ENCODE measurements around the gene MROH7.

The MROH7 gene

DNA sequence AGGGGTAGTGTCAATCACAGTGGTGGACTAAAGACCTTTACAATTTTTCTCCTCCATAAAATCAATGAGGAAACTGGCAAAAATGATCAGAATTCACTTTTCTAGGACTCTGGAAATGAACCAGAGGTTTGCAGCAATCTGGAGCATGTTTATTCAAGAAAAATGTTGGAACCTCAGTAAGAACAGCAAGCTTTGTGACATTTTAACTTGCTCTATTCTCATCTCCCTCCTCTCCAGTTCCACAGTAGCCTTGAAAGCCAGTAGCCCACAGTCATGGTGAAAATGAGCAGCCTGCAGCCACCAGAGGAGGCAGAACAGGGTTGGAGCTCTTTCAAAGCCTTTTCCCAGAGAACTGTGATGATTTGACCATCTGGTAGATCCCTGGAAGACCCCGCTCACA lies 83.2 kb downstream of the MROH7 start:
- Histone ChIP-seq H3K4me1 (ENCODE audit: insufficient read depth, low read length) (no peaks in the 10 kb centered on the region), H3K9me3 (ENCODE audit: insufficient read depth, low read depth, low read length) (peaks cover 4% of the 10 kb centered on the region; the same call in 1 of the 2 replicates), H3K27me3 (ENCODE audit: insufficient read depth, low read length) (no peaks in the 10 kb centered on the region), H3K4me3 (ENCODE audit: low read length) (no peak overlapping the region), H3K9ac (ENCODE audit: low read depth, low read length) (no peak overlapping the region), H3K27ac (ENCODE audit: low read length) (no peak overlapping the region), H3K36me3 (ENCODE audit: insufficient read depth, low read depth, low read length) (peaks cover 93% of the 10 kb centered on the region)

DNA sequence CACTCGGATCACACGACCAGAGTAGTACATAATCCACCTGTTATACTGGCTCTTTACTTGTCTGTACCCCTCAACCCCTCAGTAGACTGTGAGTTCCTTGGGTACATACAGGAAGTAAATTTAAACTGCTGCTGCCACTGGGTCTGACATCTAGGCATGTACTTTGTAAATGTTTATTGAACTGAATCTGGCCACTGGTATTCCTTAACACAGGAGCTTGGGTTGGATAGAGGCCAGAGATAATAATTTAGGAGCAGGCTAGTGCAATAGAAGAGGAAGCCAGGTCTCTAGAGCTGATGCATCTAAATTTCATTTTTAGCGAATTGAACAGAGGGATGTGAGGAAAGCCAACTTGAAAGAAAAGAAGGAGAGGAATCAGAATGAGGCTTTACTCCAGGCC lies 86.4 kb downstream of the MROH7 start:
- Histone ChIP-seq H3K27ac (ENCODE audit: low read length) (no peak overlapping the region), H3K4me3 (ENCODE audit: low read length) (no peak overlapping the region), H3K9ac (ENCODE audit: low read depth, low read length) (no peak overlapping the region), H3K4me1 (ENCODE audit: insufficient read depth, low read length) (no peaks in the 10 kb centered on the region), H3K27me3 (ENCODE audit: insufficient read depth, low read length) (no peaks in the 10 kb centered on the region), H3K36me3 (ENCODE audit: insufficient read depth, low read depth, low read length) (peaks cover 94% of the 10 kb centered on the region), H3K9me3 (ENCODE audit: insufficient read depth, low read depth, low read length) (peaks cover 4% of the 10 kb centered on the region; the same call in 1 of the 2 replicates)

DNA sequence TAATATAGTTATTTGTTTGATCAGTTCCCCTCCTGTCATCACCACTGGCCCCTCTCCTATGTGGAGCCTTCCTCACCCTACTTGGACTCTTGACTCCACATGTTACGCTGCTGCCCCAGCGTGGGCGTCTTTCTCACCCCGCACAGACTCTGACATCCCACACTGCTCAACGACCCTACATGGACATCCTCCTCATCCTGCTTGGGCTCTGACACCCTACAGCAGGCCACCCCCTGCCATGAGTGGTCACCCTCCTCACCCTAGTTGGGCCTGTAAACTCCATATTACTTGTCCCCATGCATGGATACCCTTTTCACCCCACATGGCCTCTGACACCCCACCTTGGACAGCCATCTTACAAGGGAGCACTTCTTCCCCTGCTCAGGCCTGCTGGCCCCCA lies 95.1 kb downstream of the MROH7 start:
- peaks cover 84% of the 10 kb centered on the region for H3K36me3 ChIP-seq (ENCODE audit: insufficient read depth, low read depth, low read length)
- H3K9me3 ChIP-seq (ENCODE audit: insufficient read depth, low read depth, low read length): no peaks in the 10 kb centered on the region
- no peak overlapping the region for H3K27ac ChIP-seq (ENCODE audit: low read length)
- no peak overlapping the region for H3K4me3 ChIP-seq (ENCODE audit: low read length)
- H3K4me1 ChIP-seq (ENCODE audit: insufficient read depth, low read length): no peaks in the 10 kb centered on the region
- no peaks in the 10 kb centered on the region for H3K27me3 ChIP-seq (ENCODE audit: insufficient read depth, low read length)
- H3K9ac ChIP-seq (ENCODE audit: low read depth, low read length): no peak overlapping the region

DNA sequence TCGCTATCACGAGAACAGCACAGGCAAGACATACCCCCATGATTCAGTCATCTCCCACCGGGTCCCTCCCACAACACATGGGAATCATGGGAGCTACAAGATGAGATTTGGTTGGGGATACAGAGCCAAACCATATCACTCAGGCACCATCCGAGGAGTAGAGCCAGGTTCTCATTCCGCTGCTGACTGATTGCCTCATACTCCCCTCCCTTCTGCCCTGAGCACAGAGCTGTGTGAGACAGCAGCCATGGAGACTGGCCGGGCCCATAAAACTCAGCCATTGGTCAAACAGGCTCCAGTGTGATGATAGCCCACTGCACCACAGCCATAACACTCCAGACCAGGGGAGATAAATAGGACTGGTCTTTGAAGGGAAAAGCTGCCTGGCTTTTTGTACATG lies 96.7 kb downstream of the MROH7 start:
- Histone ChIP-seq H3K4me1 (ENCODE audit: insufficient read depth, low read length) (no peaks in the 10 kb centered on the region), H3K27me3 (ENCODE audit: insufficient read depth, low read length) (no peaks in the 10 kb centered on the region), H3K27ac (ENCODE audit: low read length) (no peak overlapping the region), H3K9me3 (ENCODE audit: insufficient read depth, low read depth, low read length) (no peaks in the 10 kb centered on the region), H3K9ac (ENCODE audit: low read depth, low read length) (no peak overlapping the region), H3K4me3 (ENCODE audit: low read length) (no peak overlapping the region), H3K36me3 (ENCODE audit: insufficient read depth, low read depth, low read length) (peaks cover 85% of the 10 kb centered on the region)

DNA sequence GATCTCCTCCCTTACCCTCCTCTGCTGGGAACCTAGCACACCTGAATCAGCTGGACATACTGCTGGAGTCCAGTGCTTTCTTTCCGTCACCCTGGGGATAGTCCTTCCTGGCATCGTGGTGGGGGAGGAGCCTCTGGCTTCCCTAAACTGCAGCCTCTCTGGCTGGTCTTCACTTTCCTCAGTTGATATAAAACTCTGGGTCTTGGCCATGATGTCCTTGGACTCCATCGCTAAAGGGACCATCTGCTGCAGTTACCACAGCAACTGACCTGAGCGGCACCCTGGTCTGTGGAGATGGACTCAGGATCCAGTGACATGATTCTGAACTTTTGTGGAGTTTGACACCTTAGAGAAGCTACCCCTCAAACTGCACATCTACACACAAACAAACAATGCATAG lies 99.9 kb downstream of the MROH7 start:
- no peak overlapping the region for H3K9ac ChIP-seq (ENCODE audit: low read depth, low read length)
- H3K27ac ChIP-seq (ENCODE audit: low read length): no peak overlapping the region
- no peaks in the 10 kb centered on the region for H3K27me3 ChIP-seq (ENCODE audit: insufficient read depth, low read length)
- peaks cover 57% of the 10 kb centered on the region for H3K36me3 ChIP-seq (ENCODE audit: insufficient read depth, low read depth, low read length)
- no peaks in the 10 kb centered on the region for H3K4me1 ChIP-seq (ENCODE audit: insufficient read depth, low read length)
- no peaks in the 10 kb centered on the region for H3K9me3 ChIP-seq (ENCODE audit: insufficient read depth, low read depth, low read length)
- H3K4me3 ChIP-seq (ENCODE audit: low read length): no peak overlapping the region

DNA sequence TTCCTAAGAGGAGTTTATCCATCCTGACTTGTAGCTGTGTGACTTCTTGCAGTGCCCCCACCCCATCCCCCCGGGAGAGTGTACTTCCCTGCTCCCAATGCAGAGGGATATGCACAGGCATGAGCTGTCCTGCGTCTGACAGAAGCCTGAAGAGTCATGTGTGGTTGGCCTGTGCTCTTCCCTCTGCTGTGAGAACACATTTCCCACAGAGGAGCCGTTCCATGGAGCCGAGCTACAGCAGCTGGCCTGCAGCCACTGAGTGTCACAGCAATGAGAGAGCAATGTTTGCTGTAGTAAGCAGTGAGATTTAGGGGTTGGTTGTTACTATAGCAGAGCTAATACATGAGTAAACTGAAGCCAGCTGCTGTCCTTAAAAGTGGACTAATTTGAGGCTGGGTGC lies 100.7 kb downstream of the MROH7 start:
- no peak overlapping the region for H3K27ac ChIP-seq (ENCODE audit: low read length)
- no peaks in the 10 kb centered on the region for H3K4me1 ChIP-seq (ENCODE audit: insufficient read depth, low read length)
- no peak overlapping the region for H3K4me3 ChIP-seq (ENCODE audit: low read length)
- H3K27me3 ChIP-seq (ENCODE audit: insufficient read depth, low read length): no peaks in the 10 kb centered on the region
- no peak overlapping the region for H3K9ac ChIP-seq (ENCODE audit: low read depth, low read length)
- no peaks in the 10 kb centered on the region for H3K9me3 ChIP-seq (ENCODE audit: insufficient read depth, low read depth, low read length)
- peaks cover 49% of the 10 kb centered on the region for H3K36me3 ChIP-seq (ENCODE audit: insufficient read depth, low read depth, low read length)

DNA sequence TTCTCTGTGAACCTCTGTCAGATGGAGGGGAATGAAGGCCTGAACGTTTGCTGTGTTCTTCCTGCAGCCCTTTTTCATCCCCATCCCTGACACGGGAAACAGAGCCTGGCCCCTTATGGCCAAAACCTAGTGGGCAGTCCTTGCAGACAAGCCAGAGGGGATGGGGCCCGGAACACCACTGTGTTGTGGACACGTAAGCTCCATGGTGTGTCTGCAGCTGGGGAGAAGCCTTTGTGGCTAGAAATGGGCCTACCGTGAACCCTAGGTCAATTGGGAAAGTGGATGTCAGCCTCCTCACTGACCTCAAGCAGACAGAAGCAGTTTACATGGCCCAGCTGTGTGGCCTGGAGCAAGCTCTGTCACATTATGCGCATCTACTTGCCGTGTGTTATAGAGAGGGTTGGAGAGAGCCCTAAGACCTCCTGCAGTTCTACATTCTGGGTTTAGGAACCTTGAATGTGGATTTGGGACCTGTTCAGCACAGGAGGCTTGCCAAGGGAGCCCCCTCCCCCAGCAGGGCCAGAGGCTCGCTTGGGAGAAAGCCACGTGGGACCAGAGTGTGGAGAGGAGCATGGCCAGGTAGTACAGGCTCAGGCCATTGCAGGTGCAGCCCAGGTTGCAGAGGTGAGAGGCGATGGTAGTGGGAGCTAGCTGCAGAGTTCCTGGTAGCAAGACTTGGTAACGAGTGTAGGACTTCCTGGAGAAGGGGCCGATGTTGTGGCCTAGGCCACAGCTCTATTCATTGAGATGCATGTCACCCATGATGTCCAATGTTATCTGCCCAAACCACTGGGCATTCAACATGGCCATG lies 102.0 kb downstream of the MROH7 start:
- Histone ChIP-seq H3K36me3 (ENCODE audit: insufficient read depth, low read depth, low read length) (peaks cover 38% of the 10 kb centered on the region), H3K27me3 (ENCODE audit: insufficient read depth, low read length) (no peaks in the 10 kb centered on the region), H3K9me3 (ENCODE audit: insufficient read depth, low read depth, low read length) (no peaks in the 10 kb centered on the region), H3K4me3 (ENCODE audit: low read length) (no peak overlapping the region), H3K4me1 (ENCODE audit: insufficient read depth, low read length) (no peaks in the 10 kb centered on the region), H3K9ac (ENCODE audit: low read depth, low read length) (no peak overlapping the region), H3K27ac (ENCODE audit: low read length) (no peak overlapping the region)

DNA sequence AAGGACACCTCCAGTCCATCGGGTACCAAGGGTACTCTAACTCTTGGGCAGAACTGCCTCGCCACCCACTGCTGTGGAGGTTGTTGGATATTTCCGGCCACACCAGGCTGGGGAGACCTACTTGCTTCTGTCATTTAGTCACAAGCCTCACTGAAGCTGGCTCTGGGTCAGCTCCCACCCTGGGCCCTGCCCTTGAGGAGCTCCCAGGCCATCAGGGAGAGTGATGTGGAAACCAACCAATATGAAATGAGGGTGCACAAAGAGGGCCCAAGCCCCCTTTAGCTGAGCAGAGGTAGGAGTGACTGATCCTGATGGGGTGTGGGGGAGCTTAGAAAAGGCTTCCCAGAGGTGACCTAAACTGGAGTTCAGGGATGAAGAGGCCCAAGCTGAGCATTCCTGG lies 103.1 kb downstream of the MROH7 start:
- no peaks in the 10 kb centered on the region for H3K27me3 ChIP-seq (ENCODE audit: insufficient read depth, low read length)
- no peaks in the 10 kb centered on the region for H3K4me1 ChIP-seq (ENCODE audit: insufficient read depth, low read length)
- peaks cover 31% of the 10 kb centered on the region for H3K36me3 ChIP-seq (ENCODE audit: insufficient read depth, low read depth, low read length)
- H3K27ac ChIP-seq (ENCODE audit: low read length): no peak overlapping the region
- no peaks in the 10 kb centered on the region for H3K9me3 ChIP-seq (ENCODE audit: insufficient read depth, low read depth, low read length)
- no peak overlapping the region for H3K9ac ChIP-seq (ENCODE audit: low read depth, low read length)
- H3K4me3 ChIP-seq (ENCODE audit: low read length): no peak overlapping the region

DNA sequence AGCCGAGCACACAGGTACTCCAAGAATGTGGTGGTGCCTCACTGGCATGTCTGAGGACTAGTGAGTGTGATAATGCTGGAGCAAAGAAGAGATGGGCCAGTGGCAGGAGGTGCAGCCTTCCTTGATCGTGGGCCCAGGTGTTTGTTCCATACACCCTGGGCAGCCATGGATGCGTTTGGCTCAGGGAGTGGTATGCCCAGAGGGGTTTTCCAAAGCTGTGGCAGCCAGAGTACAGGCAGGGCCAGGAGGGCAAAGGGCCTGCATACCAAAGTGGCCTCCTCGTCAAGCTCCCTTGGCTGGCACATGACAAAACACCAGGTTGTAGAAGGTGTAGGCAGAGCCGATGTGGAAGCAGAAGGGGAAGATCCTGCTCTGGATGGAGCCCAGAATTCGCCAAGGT lies 103.7 kb downstream of the MROH7 start:
- H3K27ac ChIP-seq (ENCODE audit: low read length): no peak overlapping the region
- no peak overlapping the region for H3K4me3 ChIP-seq (ENCODE audit: low read length)
- no peaks in the 10 kb centered on the region for H3K27me3 ChIP-seq (ENCODE audit: insufficient read depth, low read length)
- peaks cover 26% of the 10 kb centered on the region for H3K36me3 ChIP-seq (ENCODE audit: insufficient read depth, low read depth, low read length)
- H3K9ac ChIP-seq (ENCODE audit: low read depth, low read length): no peak overlapping the region
- no peaks in the 10 kb centered on the region for H3K9me3 ChIP-seq (ENCODE audit: insufficient read depth, low read depth, low read length)
- no peaks in the 10 kb centered on the region for H3K4me1 ChIP-seq (ENCODE audit: insufficient read depth, low read length)

DNA sequence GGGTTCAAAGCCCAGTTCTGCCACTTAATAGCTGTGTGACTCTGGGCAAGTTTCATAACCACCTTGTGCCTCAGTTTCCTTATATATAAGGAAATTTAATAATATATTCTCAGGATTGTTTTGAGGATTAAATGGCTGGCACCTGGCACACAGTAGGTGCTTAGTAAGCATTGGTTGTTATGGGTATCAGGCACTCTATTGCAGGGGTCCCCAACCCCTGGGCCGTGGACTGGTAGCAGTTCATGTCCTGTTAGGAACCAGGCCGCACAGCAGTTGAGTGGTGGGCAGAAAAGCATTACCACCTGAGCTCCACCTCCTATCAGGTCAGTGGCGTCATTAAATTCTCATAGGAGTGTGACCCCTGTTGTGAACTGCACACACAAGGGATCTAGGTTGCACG lies 104.3 kb downstream of the MROH7 start:
- peaks cover 20% of the 10 kb centered on the region for H3K36me3 ChIP-seq (ENCODE audit: insufficient read depth, low read depth, low read length)
- H3K27me3 ChIP-seq (ENCODE audit: insufficient read depth, low read length): no peaks in the 10 kb centered on the region
- no peak overlapping the region for H3K4me3 ChIP-seq (ENCODE audit: low read length)
- no peak overlapping the region for H3K9ac ChIP-seq (ENCODE audit: low read depth, low read length)
- no peaks in the 10 kb centered on the region for H3K9me3 ChIP-seq (ENCODE audit: insufficient read depth, low read depth, low read length)
- no peak overlapping the region for H3K27ac ChIP-seq (ENCODE audit: low read length)
- H3K4me1 ChIP-seq (ENCODE audit: insufficient read depth, low read length): no peaks in the 10 kb centered on the region; the same call in 1 of the 2 replicates

DNA sequence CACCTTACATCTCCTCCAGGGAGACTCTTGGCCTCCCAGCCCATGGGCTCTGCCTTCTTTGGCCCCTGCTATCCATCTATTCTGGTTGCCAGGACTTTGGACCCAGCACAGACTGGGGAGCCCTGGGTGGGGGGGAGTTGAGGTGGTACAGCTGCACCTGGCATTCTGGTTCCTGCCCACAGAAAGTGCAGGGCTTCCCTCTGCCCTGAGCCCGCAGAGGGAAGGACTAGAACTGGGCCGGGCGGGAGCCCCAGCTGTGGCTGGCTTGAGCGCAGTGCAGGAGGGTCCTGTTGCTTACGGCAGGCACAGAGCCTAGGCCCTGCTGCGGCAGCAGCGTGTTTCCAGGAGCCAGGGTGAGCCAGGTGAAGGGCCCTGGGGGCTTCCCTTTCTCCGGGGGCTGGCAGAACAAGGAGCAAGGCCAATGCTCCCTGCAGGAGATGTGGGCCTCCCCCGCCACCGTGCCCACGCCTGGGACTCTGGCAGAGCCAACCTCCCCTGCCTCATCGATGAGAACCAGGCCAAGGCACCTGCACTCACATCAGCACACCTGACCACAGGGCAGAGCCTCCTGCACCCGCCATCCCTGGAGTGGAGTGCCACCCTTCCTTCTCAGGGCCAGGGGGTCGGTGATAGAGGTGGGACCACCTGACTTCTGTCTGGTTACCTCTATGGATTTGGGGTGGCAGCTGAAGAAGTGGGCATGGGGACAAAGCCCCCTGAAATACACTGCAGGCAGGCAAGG lies 106.7 kb downstream of the MROH7 start:
- Histone ChIP-seq H3K27ac (ENCODE audit: low read length) (no peak overlapping the region), H3K4me3 (ENCODE audit: low read length) (no peak overlapping the region), H3K36me3 (ENCODE audit: insufficient read depth, low read depth, low read length) (no peaks in the 10 kb centered on the region), H3K9ac (ENCODE audit: low read depth, low read length) (no peak overlapping the region), H3K9me3 (ENCODE audit: insufficient read depth, low read depth, low read length) (no peaks in the 10 kb centered on the region), H3K27me3 (ENCODE audit: insufficient read depth, low read length) (no peaks in the 10 kb centered on the region), H3K4me1 (ENCODE audit: insufficient read depth, low read length) (peaks cover 13% of the 10 kb centered on the region; the same call in 1 of the 2 replicates)

DNA sequence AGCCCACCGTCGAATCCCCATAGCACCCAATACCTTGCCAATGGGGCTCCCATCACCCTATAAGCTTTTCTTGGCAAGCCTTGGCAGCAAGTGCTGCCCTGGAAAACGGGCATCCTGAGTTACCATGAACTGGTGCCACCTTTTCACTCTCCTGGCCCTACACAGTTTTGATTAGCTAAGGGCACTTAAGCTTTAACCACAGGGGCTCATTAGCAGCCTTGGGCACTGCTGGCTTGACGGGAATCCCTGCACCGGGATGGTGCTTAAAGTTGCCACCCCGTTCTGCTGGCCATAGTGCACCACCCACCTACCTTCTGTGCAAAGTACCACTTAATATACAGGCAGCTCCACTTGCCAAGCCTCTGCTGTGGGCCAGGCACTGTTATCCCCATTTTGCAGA lies 109.0 kb downstream of the MROH7 start:
- no peaks in the 10 kb centered on the region for H3K27me3 ChIP-seq (ENCODE audit: insufficient read depth, low read length)
- peaks cover 13% of the 10 kb centered on the region; the same call in 1 of the 2 replicates for H3K4me1 ChIP-seq (ENCODE audit: insufficient read depth, low read length)
- H3K9ac ChIP-seq (ENCODE audit: low read depth, low read length): no peak overlapping the region
- H3K4me3 ChIP-seq (ENCODE audit: low read length): no peak overlapping the region
- no peaks in the 10 kb centered on the region for H3K9me3 ChIP-seq (ENCODE audit: insufficient read depth, low read depth, low read length)
- no peaks in the 10 kb centered on the region for H3K36me3 ChIP-seq (ENCODE audit: insufficient read depth, low read depth, low read length)
- no peak overlapping the region for H3K27ac ChIP-seq (ENCODE audit: low read length)

All from iPS-20b (cell line).